ENCODE results near the gene WDFY2.

The WDFY2 gene

GRCh38 chr13:51666839-51667238 is 82.6 kb downstream of the WDFY2 start:
- H3K4me3 ChIP-seq (ENCODE audit: low read depth, low read length) = no peak overlapping the region
- TF ChIP-seq CTCF (IDR thresholded peaks at IDR 0.05; ENCODE audit: borderline replicate concordance, insufficient read depth, low read depth, low read length) = no peak

- TF ChIP-seq CTCF (IDR thresholded peaks at IDR 0.05; ENCODE audit: borderline replicate concordance, insufficient read depth, low read depth, low read length) = no peak
Measured at GRCh38 chr13:51668580-51669195, 84.4 kb downstream of the WDFY2 start.

GRCh38 chr13:51673165-51673564 is 88.9 kb downstream of the WDFY2 start:
- no peak for TF ChIP-seq CTCF (IDR thresholded peaks at IDR 0.05; ENCODE audit: borderline replicate concordance, insufficient read depth, low read depth, low read length)
- H3K4me3 ChIP-seq (ENCODE audit: low read depth, low read length) = no peak overlapping the region

More at GRCh38 chr13:51668580-51669195, 84.4 kb downstream of the WDFY2 start:
- no peak overlapping the region for H3K4me3 ChIP-seq (ENCODE audit: low read depth, low read length)

GRCh38 chr13:51674276-51674675 is 90.0 kb downstream of the WDFY2 start:
- H3K4me3 ChIP-seq (ENCODE audit: low read depth, low read length) = no peak overlapping the region
- TF ChIP-seq CTCF (IDR thresholded peaks at IDR 0.05; ENCODE audit: borderline replicate concordance, insufficient read depth, low read depth, low read length) = no peak

GRCh38 chr13:51675385-51675784 is 91.1 kb downstream of the WDFY2 start:
- TF ChIP-seq CTCF (IDR thresholded peaks at IDR 0.05; ENCODE audit: borderline replicate concordance, insufficient read depth, low read depth, low read length) = no peak
- no peak overlapping the region for H3K4me3 ChIP-seq (ENCODE audit: low read depth, low read length)

- TF ChIP-seq CTCF (IDR thresholded peaks at IDR 0.05; ENCODE audit: borderline replicate concordance, insufficient read depth, low read depth, low read length) = no peak
- no peak overlapping the region for H3K4me3 ChIP-seq (ENCODE audit: low read depth, low read length)
Measured at GRCh38 chr13:51675877-51676276, 91.6 kb downstream of the WDFY2 start.

GRCh38 chr13:51676739-51677138 is 92.5 kb downstream of the WDFY2 start:
- H3K4me3 ChIP-seq (ENCODE audit: low read depth, low read length) = no peak overlapping the region
- TF ChIP-seq CTCF (IDR thresholded peaks at IDR 0.05; ENCODE audit: borderline replicate concordance, insufficient read depth, low read depth, low read length) = no peak

Data from GM12875 (cell line).